HG03103 (cell line): ENCODE results near the gene POLR3K.

Experiments
- ATAC-seq: cut with Tn5 transposase; IDR thresholded peaks from one replicate; pipeline ENCODE4 v1.9.1; 2021; ENCODE audit warnings: low read depth; ENCODE audit not compliant: unreplicated experiment

POLR3K gene

DNA sequence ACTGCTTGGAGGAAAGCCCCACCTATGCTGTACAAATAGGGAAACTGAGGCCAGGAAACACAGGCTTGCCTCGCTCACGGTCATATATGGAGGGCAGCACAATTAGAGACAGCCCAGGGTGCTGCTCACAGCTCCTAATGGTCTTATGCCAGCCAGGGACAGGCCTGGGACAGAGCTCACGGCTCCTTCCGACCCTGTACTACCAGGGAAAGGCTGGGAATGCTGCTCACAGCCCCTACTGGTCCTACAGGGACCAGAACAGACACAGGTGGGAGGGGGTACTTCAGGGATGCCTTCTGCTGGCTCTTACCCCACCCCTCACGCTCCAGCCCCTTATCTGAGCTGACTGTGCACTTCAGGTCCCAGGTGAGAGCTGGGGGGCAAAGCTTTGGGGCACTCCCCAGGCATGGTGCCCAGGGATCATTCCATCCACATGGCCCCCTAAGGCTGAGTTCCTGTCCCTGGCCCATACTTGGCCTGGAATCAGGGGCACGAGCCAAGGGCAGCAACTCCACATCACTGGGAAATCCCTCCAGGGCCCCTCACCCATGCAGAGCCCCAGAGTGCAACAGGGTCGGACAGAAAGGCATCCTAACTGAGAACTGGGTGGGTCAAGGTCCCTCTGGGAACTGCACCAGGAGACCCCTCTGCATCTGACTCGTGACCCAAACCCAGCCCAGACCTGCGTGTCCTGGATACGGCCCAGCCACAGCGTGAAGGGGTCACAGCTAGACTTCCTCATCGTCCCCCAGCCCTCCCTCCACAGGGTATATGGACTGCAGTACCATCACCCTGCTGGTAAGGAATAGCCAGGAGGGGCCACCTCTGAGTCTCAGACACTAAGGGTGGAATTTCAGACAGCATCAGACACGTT lies 13.1 kb upstream of the POLR3K start:
- ATAC-seq, result no peak

DNA sequence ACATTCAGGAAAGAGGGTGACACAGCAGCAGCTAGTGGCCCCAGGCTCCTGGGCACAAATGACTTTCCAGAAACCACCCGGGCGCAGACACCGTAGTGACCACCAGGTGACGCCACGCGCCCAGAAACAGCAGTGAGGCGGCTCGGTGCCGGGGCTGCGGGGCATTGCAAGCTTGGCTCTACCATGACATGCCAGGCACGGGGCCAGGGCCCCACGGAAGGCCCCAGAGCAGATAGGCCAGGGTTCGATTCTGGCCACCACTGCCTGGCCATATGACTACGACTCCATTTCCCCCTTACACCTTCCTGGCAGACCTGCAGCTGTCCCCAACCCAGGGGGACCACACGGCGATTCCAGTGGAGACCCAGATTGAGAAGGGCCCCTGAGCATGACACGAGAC lies 12.3 kb upstream of the POLR3K start:
- peak; percentile 46 for ATAC-seq

GRCh38 chr16:64914-65255 lies 11.5 kb upstream of the POLR3K start:
- no peak for ATAC-seq

- no peak for ATAC-seq
Measured at GRCh38 chr16:63998-64913, 10.8 kb upstream of the POLR3K start.

DNA sequence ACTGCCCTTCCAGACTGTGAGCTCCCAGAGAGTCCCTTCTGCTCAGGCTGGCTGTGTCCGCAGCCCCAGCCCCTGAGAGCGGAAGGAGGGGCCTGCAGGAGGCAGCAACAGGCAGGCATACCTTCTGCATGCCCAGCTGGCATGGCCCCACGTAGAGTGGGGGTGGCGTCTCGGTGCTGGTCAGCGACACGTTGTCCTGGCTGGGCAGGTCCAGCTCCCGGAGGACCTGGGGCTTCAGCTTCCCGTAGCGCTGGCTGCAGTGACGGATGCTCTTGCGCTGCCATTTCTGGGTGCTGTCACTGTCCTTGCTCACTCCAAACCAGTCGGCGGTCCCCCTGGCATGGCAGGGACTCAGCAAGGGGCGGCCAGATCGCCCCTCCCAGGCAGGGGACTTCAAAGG lies 10.1 kb upstream of the POLR3K start:
- no peak for ATAC-seq

DNA sequence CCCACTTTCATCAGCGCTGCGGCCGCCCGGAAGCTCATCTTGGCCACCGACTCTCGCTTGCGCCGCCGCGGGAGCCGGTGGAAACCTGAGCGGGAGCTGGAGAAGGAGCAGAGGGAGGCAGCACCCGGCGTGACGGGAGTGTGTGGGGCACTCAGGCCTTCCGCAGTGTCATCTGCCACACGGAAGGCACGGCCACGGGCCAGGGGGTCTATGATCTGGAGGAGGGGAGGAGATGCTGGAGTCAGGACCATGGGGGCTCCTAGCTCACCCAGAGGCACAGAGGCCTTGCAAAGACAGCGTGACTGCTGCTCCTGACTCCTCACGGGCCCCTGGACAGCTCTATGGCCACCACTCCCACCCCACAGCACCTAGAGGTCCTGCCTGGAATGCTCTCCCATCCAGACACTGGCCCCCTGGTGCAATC lies 9.6 kb upstream of the POLR3K start:
- ATAC-seq, result no peak

DNA sequence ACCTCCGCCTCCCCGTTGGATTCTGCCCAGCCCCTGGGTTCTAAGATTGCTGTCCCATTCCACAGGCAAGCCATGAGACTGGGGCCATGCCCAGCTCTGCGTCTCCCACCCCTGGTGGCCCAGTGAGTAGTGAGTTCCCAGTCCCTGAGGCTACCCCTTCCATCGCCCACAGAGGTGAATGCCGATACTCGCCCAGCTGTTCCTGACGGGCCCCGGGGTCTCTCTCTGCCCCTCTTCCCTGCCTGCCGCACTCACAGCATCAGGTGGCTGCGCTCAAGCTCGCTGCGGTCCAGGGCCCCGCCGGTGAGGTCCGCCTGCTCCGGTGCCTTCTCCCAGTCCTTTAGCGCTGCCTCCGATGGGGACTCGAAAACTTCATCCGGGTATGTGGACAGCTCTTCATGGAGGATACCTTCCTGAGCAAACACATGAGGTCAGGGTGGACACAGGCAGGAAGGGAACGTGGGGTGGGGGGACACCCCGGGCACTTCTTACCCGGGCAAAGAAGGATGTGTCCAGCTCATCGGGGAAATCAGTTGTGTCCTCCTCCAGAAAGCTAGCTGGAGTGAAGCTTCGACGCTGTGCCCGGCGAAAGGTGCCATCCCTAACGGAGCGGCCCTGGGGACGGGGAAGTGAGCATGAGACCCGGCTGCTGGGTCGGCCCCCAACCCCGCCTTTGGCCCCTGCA lies 9.0 kb upstream of the POLR3K start:
- ATAC-seq, result no peak

GRCh38 chr16:61879-62281 lies 8.5 kb upstream of the POLR3K start:
- ATAC-seq, result no peak

DNA sequence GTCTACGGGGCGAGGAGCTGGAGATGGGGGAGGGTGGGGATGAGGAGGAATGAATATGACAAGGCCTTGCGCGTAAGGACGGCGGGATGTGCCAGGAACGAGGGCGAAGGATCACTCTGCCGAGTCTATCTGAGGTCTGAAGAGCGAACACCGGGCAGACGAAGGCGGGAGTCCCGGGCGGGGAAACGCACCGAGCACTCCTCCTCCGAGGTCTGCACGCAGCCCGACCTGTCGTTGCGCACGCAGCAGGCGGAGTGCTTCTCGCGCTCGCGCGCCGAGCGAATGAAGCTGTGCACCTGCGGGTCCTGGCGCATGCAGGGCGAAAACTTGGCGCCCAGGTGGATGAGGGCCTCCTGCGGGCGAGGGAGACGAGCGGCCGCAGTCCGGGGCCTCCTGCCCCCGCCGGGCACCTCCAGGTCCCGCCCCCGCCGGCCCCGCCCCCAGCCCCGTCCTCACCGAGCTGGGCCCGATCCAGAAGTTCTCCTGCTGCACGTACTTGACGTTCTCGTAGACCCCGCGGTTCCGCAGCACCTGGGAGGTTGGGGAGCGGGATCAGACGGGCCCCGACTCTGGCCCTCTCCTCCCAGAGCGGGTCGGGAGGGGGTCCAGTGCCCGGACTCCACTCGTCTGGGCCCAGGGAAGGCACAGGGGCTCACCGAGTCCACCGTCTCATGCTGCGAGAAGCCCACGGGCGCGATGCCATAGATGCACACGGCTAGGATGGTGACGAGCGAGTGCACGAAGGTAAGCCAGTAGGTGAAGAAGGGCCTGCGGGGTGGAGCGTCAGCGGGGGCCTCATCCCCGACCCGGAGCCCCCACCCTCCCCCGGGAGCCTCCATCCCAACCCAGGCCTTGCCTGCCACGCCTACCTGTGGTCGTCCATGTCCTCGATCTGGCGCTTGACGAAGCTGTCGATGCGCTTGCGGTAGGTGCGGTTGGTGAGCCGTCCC lies 7.8 kb upstream of the POLR3K start:
- no peak for ATAC-seq

DNA sequence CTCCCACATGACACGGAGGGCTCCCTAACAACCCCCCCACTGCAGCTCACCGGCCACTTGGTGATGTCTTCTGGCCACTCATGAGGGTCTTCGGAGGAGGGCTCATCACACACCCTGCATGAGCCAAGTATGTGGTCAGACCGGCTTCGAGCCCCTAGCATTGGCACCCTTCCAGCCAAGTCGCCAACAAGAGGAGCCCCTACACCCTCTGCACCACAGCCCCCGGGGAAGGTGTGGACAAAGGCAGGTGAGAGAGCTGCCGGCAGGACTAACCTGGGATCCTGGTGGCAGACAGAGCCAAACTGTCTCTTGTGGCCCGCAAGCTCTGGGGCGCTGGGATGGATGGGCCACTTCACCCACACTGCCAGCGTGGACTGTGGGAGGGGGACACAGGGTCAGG lies 6.8 kb upstream of the POLR3K start:
- no peak for ATAC-seq

- ATAC-seq, result no peak
Measured at GRCh38 chr16:59440-60059, 6.1 kb upstream of the POLR3K start.

- ATAC-seq, result no peak
Measured at GRCh38 chr16:58491-59439, 5.4 kb upstream of the POLR3K start.

- ATAC-seq, result no peak
Measured at GRCh38 chr16:57711-58110, 4.3 kb upstream of the POLR3K start.

DNA sequence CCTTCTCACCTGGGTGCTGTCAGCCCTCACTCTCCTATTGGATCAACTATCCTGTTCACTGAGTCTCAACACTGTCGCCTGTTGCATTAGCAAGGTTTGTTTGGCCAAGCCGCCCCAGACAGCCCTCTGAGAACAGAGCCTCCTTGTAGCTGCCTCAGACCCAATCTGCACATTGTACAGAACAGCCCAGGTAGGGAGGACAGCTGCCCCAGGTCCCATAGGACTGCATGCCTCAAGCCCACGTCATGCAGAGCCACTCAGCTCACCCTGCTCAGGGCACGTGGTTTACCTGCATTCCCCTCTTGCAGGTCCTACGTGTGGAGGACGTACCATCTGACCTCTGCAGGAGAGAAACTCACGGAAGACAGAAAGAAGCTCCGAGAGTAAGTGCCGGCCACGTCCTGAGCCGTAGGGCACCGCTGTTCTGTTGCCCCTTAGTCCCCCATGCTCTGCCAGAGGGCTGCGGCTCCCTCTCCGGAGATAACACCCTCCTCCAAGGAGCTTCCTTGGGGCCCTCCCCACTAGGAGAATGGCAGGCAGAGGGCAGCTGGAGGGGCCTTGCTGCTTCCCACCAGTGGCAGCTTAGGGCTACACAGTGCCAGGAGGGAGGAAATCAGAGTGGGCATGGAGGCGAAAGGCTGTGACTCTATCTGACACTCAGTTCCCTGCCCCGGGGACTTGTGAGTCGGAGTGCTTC lies 3.0 kb upstream of the POLR3K start:
- ATAC-seq, result no peak

GRCh38 chr16:55571-56136 lies 2.2 kb upstream of the POLR3K start:
- ATAC-seq, result no peak

DNA sequence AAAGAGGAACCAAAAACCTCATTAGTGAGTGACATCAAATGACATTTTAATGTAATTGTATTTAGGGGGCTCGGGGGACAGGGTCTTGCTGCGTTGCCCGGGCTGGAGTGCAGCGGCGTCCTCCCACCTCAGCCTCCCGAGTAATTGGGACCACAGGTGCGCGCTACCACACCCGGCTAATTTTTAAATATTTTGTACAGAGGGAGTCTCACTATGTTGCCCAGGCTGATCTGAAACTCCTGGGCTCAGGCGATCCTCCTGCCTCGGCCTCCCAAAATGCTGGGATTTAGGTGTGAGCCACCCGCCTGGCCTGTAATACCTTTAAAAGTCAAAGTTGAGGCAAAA lies 801 bp upstream of the POLR3K start:
- peak; percentile 4 for ATAC-seq

DNA sequence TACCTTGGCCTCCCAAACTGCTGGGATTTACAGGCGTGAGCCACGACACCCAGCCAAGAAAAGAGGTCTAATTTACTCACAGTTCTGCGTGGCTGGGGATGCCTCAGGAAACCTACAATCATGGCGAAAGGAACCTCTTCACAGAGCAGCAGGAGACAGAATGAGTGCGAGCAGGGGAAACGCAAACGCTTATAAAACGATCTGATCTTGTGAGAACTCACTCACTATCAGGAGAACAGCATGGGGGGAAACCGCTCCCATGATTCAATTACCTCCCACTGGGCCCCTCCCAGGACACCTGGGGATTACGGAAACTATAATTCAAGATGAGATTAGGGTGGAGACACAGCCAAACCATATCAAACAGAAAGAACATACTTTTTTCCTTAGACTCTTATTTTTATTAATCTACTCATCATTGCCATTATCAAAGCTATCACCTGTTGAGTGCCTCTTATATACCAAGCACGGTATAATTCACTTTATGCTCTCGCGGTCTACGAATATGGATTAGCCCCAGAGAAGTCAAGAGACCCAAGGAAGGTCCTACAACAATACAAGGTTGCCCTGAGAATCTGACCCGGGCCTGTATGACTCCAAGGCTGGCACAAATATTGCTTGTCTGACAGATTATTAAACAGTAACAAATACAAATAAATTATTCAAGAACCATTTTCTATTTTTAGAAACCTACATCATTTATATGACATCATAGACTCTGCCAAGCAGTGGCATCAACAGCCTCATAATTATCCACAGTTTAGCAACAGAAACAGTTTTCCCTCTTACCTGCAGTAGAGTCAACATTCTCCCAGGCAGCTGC lies 2.4 kb downstream of the POLR3K start:
- ATAC-seq, result no peak
